NCI-H2081 (cell line): ENCODE results near the gene KLK10.
A peak's percentile ranks its signal among the peaks of the same experiment; 100 is the strongest.

ENCODE experiments used
- DNase-seq, 2 experiments: peaks; one replicate each; lab custom pipeline; 2025; lab: John Stamatoyannopoulos, UW

Gene KLK10

DNA sequence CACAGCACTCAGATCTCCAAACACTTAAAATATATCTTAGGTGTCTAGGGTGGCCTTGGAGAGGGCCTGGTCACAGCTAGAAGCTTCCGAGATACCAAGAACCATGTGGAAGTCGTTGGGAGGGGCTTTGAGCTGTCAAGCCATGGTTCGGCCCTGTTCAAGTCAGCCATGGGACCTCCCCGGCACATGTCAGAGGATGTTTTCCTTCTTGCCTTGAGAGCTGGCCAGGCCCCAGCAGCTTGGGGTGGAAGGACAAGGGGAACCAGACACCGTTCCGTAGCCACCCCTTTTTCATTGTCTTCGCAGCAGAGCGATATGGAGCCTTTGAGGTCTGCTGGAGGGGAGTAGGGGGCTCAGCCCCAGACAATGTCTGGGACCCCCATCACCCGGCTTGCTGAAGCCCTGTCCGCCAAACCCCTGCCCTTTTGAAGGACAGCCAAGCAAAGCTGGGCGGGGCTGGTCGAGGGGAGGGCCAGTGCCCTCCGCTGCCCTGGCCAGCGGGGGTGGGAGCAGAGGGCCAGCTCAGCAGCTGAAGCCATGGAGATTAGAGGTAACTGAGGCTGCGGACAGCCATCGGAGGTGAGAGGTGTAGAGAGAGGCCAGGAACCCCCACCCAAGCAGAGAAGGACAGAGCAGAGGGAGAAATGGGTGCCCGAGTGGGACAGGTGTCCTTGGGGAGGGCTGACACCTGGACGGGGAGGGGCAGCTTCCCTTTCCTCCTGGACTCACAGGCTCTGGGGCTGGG, 6.5 kb upstream of the KLK10 start:
- no peak for DNase-seq

DNA sequence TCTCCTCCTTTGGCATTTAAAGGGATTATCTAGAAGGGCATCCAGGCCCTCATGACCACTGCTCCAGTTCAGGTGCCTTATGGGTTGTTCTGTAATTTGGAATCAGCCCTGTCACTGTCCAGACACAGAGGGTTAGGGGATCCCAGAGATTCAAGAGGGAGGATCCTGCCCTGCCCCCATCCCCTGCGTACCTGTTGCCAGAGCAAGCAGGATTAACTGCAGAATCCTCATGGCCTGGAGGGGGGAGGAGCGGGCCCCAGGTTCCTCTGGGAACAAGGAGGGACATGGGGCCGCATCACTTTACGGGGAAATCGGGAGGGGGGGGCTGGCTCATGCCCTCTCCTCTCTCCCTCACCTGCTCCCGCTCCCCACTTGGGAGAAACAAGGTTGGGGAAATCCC, 5.9 kb upstream of the KLK10 start:
- DNase-seq: no peak

- DNase-seq: no peak
Measured at GRCh38 chr19:51024924-51025323, 5.4 kb upstream of the KLK10 start.

GRCh38 chr19:51023946-51024345, 4.4 kb upstream of the KLK10 start:
- no peak for DNase-seq

GRCh38 chr19:51022526-51022925, 3.0 kb upstream of the KLK10 start:
- no peak for DNase-seq

GRCh38 chr19:51020988-51021651, 1.6 kb upstream of the KLK10 start:
- peak in 1 of 2 experiments; percentile 35 for DNase-seq

- no peak for DNase-seq
Measured at GRCh38 chr19:51018745-51019543, 565 bp downstream of the KLK10 start.

DNA sequence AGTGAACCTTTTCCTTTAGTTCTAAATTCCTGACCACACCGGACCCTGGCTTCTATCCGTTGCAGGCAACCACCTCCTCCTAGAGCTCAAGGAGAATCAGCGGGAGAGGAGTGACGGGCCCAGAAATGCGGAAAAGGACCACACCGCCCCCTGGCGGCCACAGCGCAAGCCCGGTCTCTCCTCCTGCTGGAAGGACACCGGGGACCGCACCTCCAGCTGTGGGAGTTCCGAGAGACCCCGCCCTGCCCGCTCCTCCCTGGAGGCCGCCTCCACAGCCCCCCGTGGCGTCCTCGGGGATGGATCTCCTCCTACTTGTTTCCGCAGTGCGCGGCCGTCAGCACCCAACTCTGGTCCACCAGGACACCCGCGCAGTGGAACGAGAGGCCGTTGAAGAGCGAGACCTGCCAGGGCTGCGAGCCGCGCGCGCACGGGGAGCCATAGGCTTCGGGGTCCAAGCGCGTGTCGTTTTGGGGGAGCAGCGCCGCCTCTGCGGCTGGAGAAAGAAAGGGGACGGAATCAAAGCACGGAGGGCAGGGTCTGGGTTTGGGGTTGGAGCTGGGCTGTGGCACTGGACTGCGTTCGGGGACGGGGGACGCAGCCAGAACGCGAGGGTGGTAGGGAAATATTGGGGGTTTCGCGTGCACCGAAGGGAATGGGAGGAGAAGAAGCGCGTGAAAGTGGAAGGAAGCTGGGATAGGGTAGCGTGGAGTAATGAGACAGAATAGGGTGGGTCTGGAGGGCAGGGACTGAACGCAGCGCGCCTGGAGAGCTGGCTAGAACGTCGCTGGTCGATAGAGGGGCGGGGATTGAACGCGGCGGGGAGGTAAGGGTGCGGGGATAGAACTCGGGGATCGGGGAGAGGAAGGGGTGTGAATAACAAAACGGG, 2.5 kb downstream of the KLK10 start:
- DNase-seq: no peak

DNA sequence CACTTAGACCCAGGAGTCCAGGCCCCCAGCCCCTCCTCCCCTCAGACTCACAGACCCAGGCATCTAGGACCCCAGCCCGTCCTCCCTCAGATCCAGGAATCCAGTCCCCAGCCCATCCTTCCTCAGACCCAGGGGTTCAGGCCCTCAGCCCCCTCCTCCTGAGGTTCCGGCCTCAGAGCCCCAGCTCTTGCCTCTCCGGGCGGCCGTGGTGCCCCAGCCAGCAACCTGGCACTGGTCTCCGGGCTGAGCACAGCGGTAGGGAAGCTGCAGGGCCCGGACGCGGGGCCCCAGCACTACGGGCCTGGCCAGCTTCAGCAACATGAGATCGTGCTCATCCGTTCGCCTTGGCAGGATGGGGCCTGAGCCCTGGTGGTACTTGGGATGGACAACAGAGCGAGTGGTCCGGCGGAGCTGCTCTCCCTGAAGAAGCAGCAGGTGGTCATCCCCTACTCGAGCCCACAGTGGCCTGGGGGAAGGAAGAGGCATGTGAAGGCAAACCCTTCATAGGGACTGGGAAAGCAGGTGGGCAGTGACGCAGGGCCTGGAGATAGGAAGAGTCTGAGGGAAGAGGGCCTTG, 3.7 kb downstream of the KLK10 start:
- no peak for DNase-seq

- no peak for DNase-seq
Measured at GRCh38 chr19:51014242-51014641, 5.3 kb downstream of the KLK10 start.

DNA sequence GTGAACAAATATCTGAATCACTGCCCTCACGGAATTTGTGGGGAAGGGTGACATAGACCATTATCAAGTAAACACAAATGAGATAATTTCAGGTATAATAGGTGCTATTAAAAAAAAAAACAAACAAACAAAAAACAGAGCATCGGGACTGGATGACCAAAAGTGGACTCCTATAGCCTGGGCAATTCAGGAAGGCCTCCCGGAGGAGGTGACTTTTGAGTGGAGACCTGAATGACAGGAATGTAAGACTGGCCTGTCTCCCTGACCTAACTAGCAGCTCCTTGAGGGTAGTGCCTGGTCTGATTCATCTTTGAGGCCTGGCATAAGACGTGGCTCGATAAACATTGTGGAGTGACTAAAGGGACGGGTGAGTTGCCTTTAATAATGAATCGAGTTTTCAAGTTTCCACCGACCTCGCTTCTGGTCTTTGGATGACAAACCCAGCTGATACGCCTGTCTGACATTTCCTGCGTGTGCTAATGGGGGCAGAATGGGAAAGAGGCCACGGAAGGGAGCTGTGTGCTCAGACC, 6.8 kb downstream of the KLK10 start:
- DNase-seq: no peak

- no peak for DNase-seq
Measured at GRCh38 chr19:51010066-51010795, 9.3 kb downstream of the KLK10 start.

DNA sequence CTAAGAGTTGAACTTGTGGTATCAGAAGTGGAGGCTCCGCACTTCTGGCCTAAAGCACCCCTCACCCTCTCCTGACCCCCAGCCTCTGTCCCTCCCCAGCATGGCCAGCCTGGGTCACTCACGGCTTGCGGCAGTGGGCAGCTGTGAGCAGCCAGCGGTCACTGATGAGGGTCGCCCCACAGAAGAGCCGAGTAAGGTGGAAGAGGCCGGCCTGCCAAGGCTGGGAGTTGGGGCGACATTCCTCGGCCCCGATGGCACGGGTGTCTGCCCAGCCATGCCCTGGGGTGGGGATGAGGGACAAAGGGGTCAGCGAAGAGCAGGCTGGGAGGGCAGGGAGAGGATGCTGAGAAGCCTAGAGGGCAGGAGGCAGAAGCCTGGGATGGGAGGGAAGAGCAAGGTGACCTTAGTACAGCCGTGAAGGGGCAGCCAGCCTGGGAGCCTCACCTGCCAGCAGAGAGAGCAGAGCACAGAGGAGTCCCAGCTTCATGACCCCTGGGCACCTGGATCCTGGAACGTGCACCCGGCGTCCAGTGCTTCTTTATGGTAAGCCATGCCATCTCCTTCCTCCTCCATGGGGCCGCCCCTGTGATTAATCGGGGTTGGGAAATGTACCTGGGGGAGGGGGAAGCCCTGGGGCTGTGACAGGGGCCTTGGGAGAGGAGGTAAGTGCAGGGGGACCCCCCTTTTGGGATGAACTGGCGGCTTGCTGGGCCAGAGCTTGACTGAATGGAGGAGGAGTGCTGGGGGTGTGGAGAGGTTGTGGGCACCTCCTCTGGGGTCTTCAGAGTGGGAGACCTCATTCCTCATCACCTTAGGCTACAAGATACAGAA, 10.2 kb downstream of the KLK10 start:
- no peak for DNase-seq

GRCh38 chr19:51007488-51007887, 12.0 kb downstream of the KLK10 start:
- no peak for DNase-seq

- no peak for DNase-seq
Measured at GRCh38 chr19:51006406-51006805, 13.1 kb downstream of the KLK10 start.

DNA sequence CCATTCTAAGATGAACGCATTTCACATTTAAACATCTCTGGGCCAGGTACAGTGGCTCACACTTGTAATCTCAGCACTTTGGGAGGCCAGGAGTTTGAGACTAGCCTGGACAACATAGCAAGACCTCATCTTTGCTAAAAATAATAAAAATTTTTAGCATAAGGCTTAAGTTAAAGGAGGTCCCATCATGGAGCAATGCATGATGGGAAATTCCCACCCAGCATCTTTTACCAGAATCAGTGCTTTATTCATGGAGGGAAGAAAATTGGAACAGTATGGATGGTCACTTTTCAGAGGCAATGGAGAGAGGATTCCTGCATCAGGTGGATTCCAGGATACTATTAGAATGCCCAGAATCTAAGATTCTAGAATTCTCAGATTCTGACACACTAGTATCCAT, 14.3 kb downstream of the KLK10 start:
- no peak for DNase-seq

DNA sequence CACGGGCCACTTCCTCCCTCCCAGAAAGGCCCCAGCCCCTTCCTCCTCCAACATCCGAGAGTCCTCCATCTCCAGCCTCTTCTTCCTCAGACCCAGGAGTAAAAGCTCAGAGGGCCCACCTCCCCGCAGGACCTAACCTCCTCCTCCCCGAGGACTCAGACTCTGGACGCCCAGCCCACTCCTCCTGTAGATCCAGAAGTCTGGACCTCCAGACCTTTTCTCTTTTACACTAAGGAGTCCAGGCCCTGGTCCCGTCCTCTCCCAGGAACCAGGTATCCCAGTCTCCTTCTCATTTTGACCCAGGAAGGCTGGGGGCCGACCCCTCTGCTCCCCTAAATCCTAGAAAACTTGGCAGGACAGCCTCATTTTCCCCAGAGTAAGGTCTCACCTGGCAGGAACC, 16.2 kb downstream of the KLK10 start:
- no peak for DNase-seq

- DNase-seq: no peak
Measured at GRCh38 chr19:51002542-51003311, 16.8 kb downstream of the KLK10 start.

DNA sequence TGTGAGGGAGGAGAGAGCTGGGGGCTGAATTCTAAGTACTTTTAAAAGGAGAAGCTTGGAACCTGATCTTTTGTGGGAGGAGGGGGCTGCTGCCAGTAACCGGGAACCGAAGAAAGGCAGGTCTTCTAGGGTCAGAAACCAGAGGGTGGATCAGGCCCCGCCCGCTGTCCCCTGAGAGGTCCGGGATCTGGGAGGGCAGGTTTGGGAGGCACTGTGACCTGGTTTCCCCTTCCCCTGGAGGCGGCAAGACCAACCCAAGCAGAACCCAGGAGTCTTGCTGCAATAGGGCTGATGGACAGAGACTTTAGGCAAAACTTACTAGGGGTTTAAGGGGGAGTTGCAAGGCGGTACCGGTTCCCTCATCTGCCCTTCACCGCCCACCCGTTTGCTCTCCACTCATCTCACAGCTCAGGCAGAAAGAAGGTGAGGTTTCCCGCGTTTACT, 17.4 kb downstream of the KLK10 start:
- DNase-seq: no peak
